Endothelial cell of umbilical vein (primary cell): ENCODE results near the gene PCNT. TPM values are rescaled to one million over a fixed set of nuclear protein-coding genes. Genes with fewer than 3 reads are reported as not detected.

Experiments used
- BruUV-seq: library from RNA; stranded (reverse); fragments of 400-500 nt; replicated peaks from 2 replicates; lab custom pipeline; 2021; lab: Mats Ljungman, UMichigan
- CTCF ChIA-PET: fragments of 300-600, 350-600 bp; sonication (Branson Sonifier 250); formaldehyde crosslinking; loops from one replicate; lab custom pipeline; 2021; ENCODE audit warnings: antibody characterized with exemption, inconsistent platforms; lab: Charles Lee
- POLR2A ChIA-PET: fragments of 300-600, 350-600 bp; sonication (Branson Sonifier 250); formaldehyde crosslinking; loops from one replicate; lab custom pipeline; 2021; ENCODE audit warnings: antibody characterized with exemption, inconsistent platforms; lab: Charles Lee
- DNase-seq: peaks from one replicate; pipeline ENCODE4 v3.0.0-alpha.2; 2011; ENCODE audit warnings: low read depth, low spot score
- FAIRE-seq: peaks from 2 replicates; lab custom pipeline; 2011; peaks lifted over from hg19 to GRCh38; lab: Jason Lieb, UNC
- H2AFZ ChIP-seq: 2 replicates; pipeline ENCODE4 v1.6.0; 2012; ENCODE audit warnings: low read depth, low read length, control low read depth, inconsistent platforms
- H3K27ac ChIP-seq: 2 replicates; pipeline ENCODE4 v1.5.1; 2011; ENCODE audit warnings: low read depth, mild to moderate bottlenecking, control low read depth, low read length, moderate library complexity; ENCODE audit not compliant: insufficient read depth
- H3K27me3 ChIP-seq, 2 experiments: 2 replicates each; pipeline versions ENCODE4 v1.6.0 to v1.6.1; 2011; ENCODE audit warnings: low read length in 2 of 2, mixed read lengths in 1 of 2; ENCODE audit not compliant: control insufficient read depth in 2 of 2, insufficient read depth in 2 of 2
- H3K36me3 ChIP-seq, 2 experiments: 2 replicates in 1 of 2; 3 replicates in 1 of 2; pipeline ENCODE4 v1.5.1; 2011; ENCODE audit warnings: low read length in 2 of 2, mild to moderate bottlenecking in 1 of 2, moderate library complexity in 1 of 2; ENCODE audit not compliant: control insufficient read depth in 2 of 2, insufficient read depth in 2 of 2; ENCODE audit errors: extremely low read depth in 1 of 2
- H3K4me1 ChIP-seq: 3 replicates; pipeline ENCODE4 v1.5.1; 2011; ENCODE audit warnings: mild to moderate bottlenecking, low read length; ENCODE audit not compliant: control insufficient read depth, insufficient read depth; ENCODE audit errors: extremely low read depth
- H3K4me2 ChIP-seq: 2 replicates; pipeline ENCODE4 v1.6.1; 2011; ENCODE audit warnings: low read length, control low read depth, mixed read lengths; ENCODE audit not compliant: insufficient read depth
- H3K4me3 ChIP-seq, 3 experiments: fragments of 200-600 bp in 1 of 3; sonication (generic), shearing (Covaris generic) in 1 of 3; replicated peaks in 1 of 3; 2 replicates each; pipeline ENCODE4 v1.5.1; 2011 to 2016; ENCODE audit warnings: control low read depth in 3 of 3, low read length in 3 of 3, mild to moderate bottlenecking in 2 of 3, inconsistent platforms in 1 of 3, low read depth in 1 of 3, moderate library complexity in 1 of 3; ENCODE audit not compliant: insufficient read depth in 1 of 3
- H3K79me2 ChIP-seq: 2 replicates; pipeline ENCODE4 v1.6.0; 2012; ENCODE audit warnings: low read length, inconsistent platforms; ENCODE audit not compliant: control insufficient read depth, insufficient read depth
- H3K9ac ChIP-seq: replicated peaks from 2 replicates; pipeline ENCODE3; 2011; ENCODE audit warnings: low read length, control low read depth; ENCODE audit not compliant: insufficient read depth; ENCODE audit errors: extremely low read depth
- H3K9me1 ChIP-seq: replicated peaks from 3 replicates; pipeline ENCODE4 v1.6.0; 2011; ENCODE audit warnings: mild to moderate bottlenecking, low read length; ENCODE audit not compliant: control insufficient read depth, insufficient read depth; ENCODE audit errors: extremely low read depth
- H3K9me3 ChIP-seq: replicated peaks from 2 replicates; pipeline ENCODE4 v1.5.1; 2012; ENCODE audit warnings: low read length, inconsistent platforms; ENCODE audit not compliant: control insufficient read depth, insufficient read depth
- H4K20me1 ChIP-seq: replicated peaks from 2 replicates; pipeline ENCODE3; 2011; ENCODE audit warnings: mild to moderate bottlenecking, low read length; ENCODE audit not compliant: control insufficient read depth, insufficient read depth; ENCODE audit errors: extremely low read depth
- CTCF ChIP-seq, 2 donors: IDR thresholded peaks; 1 replicate in 1 of 2; 2 replicates in 1 of 2; pipeline ENCODE4 v1.5.1; 2011; ENCODE audit warnings: low read length in 2 of 2, mild to moderate bottlenecking in 2 of 2, moderate library complexity in 2 of 2, control low read depth in 1 of 2, inconsistent platforms in 1 of 2, low read depth in 1 of 2; ENCODE audit not compliant: insufficient read depth in 1 of 2; ENCODE audit errors: extremely low read depth in 1 of 2
- EZH2 ChIP-seq: IDR thresholded peaks from 2 replicates; pipeline ENCODE4 v1.6.1; 2012; ENCODE audit warnings: borderline replicate concordance, low read depth, mild to moderate bottlenecking, moderate library complexity, low read length, inconsistent platforms; ENCODE audit not compliant: severe bottlenecking
- FOS ChIP-seq: IDR thresholded peaks from 2 replicates; pipeline ENCODE4 v1.6.1; 2011; ENCODE audit warnings: mild to moderate bottlenecking, low read length, moderate library complexity, borderline replicate concordance; ENCODE audit not compliant: insufficient read depth
- GATA2 ChIP-seq: IDR thresholded peaks from 2 replicates; pipeline ENCODE4 v1.7.0; 2011; ENCODE audit warnings: low read depth, mild to moderate bottlenecking, moderate library complexity, mixed read lengths, low read length; ENCODE audit not compliant: insufficient read length, insufficient read depth
- JUN ChIP-seq: IDR thresholded peaks from 2 replicates; pipeline ENCODE4 v1.6.1; 2011; ENCODE audit warnings: borderline replicate concordance, low read depth; ENCODE audit not compliant: insufficient read length, insufficient read depth
- MAX ChIP-seq: IDR thresholded peaks from 2 replicates; pipeline ENCODE4 v1.6.1; 2011; ENCODE audit not compliant: insufficient read depth, insufficient read length
- MYC ChIP-seq: IDR thresholded peaks from one replicate; pipeline ENCODE4 v1.6.1; 2011; ENCODE audit warnings: mild to moderate bottlenecking, low read depth, low read length
- POLR2A ChIP-seq: IDR thresholded peaks from 2 replicates; pipeline ENCODE4 v1.6.1; 2012; ENCODE audit warnings: low read depth, mild to moderate bottlenecking, control low read depth, low read length
- POLR2AphosphoS5 ChIP-seq: IDR thresholded peaks from 2 replicates; pipeline ENCODE4 v1.6.1; 2012; ENCODE audit warnings: low read depth, mild to moderate bottlenecking, control low read depth, low read length, moderate library complexity; ENCODE audit not compliant: insufficient read depth
- dilution Hi-C: fragments of 300-500 bp; cut with MboI; formaldehyde crosslinking; loops from one replicate; pipeline ENCODE4 v1.15.0; 2019; ENCODE audit warnings: low sequenced_read_pairs; ENCODE audit not compliant: extremely low pct_ligation_motif_present
- intact Hi-C: fragments of 100-400 bp; cut with micrococcal nuclease; formaldehyde crosslinking; loops from one replicate; pipeline ENCODE4 v1.10.0; 2022
- polyA plus RNA-seq, 4 experiments: library from polyadenylated mRNA; depleted of rRNA in 3 of 4; stranded (reverse) in 3 of 4; unstranded in 1 of 4; fragments of >200 nt; gene quantifications; 2 replicates each; pipeline versions ENCODE4 v1.2.1 to v1.2.3, GENCODE V29; 2011 to 2012; ENCODE audit warnings: missing spikeins in 1 of 4
- total RNA-seq: library from RNA; stranded (reverse); gene quantifications from 2 replicates; pipeline ENCODE4 v1.2.3, GENCODE V29; 2021

The PCNT gene
- total and polyA plus RNA-seq, 2 donors (not counting 3 experiments of a cell fraction or from before 2014, with no cell fraction given), result 9.6 to 49.5 TPM

GRCh38 chr21:46299167-46299566 is 24.8 kb upstream of the PCNT start:
- Histone ChIP-seq H3K27me3 (no peaks in the 10 kb centered on the region), H4K20me1 (no peaks in the 10 kb centered on the region), H3K27ac (no peak overlapping the region), H3K4me2 (no peak overlapping the region), H3K9me3 (no peaks in the 10 kb centered on the region), H2AFZ (no peak overlapping the region), H3K4me1 (peaks cover 9% of the 10 kb centered on the region), H3K79me2 (no peaks in the 10 kb centered on the region), H3K4me3 (no peak overlapping the region), H3K9me1 (no peaks in the 10 kb centered on the region), H3K36me3 (no peaks in the 10 kb centered on the region), H3K9ac (no peak overlapping the region)
- BruUV-seq, result no TSS peak
- ChIA-PET CTCF (no interaction called here), POLR2A (no interaction called here)
- FAIRE-seq (no peak), DNase-seq (no peak)
- TF ChIP-seq CTCF (IDR thresholded peaks at IDR 0.05; ENCODE audit: extremely low read depth in 1 of 2, insufficient read depth in 1 of 2, low read depth in 1 of 2, low read length in 2 of 2) (no peak), GATA2 (no peak), MYC (no peak), EZH2 (no peak), MAX (no peak)
- intact Hi-C loops, result no loop called here
- dilution Hi-C loops, result no loop called here

- TF ChIP-seq POLR2AphosphoS5, result no peak
- no peak for TF ChIP-seq MYC
- no peak for TF ChIP-seq EZH2
- no peak for TF ChIP-seq JUN
- TF ChIP-seq CTCF (IDR thresholded peaks at IDR 0.05; ENCODE audit: extremely low read depth in 1 of 2, insufficient read depth in 1 of 2, low read depth in 1 of 2, low read length in 2 of 2), result no peak
- TF ChIP-seq MAX, result no peak
- no peak for TF ChIP-seq GATA2
- no peak for TF ChIP-seq FOS
- TF ChIP-seq POLR2A, result no peak
- no TSS peak for BruUV-seq
- Histone ChIP-seq H3K27me3 (no peaks in the 10 kb centered on the region), H3K79me2 (no peaks in the 10 kb centered on the region), H3K36me3 (peaks cover 3 to 4% of the 10 kb centered on the region in 2 experiments), H3K27ac (no peak overlapping the region), H3K4me2 (no peak overlapping the region), H4K20me1 (no peaks in the 10 kb centered on the region), H3K4me3 (no peak overlapping the region), H3K4me1 (peaks cover 9% of the 10 kb centered on the region), H2AFZ (no peak overlapping the region), H3K9me1 (no peaks in the 10 kb centered on the region), H3K9ac (no peak overlapping the region), H3K9me3 (no peaks in the 10 kb centered on the region)
- FAIRE-seq (no peak), DNase-seq (no peak)
- dilution Hi-C loops, result no loop called here
- POLR2A ChIA-PET, result no interaction called here
- intact Hi-C loops, result no loop called here
- CTCF ChIA-PET, result interaction anchor here (1.3 kb wide), 1 partner anchor 24 kb away, joined by 4 read pairs; no protein-coding TSS in a partner anchor
Measured at GRCh38 chr21:46301759-46302158, 22.2 kb upstream of the PCNT start.
